HG03565 (cell line): Measurements from ENCODE around the gene SPO11.

Experiments
- ATAC-seq: cut with Tn5 transposase; IDR thresholded peaks from one replicate; pipeline ENCODE4 v1.9.1; 2021; ENCODE audit warnings: mild to moderate bottlenecking, moderate library complexity; ENCODE audit not compliant: unreplicated experiment

The SPO11 gene

DNA sequence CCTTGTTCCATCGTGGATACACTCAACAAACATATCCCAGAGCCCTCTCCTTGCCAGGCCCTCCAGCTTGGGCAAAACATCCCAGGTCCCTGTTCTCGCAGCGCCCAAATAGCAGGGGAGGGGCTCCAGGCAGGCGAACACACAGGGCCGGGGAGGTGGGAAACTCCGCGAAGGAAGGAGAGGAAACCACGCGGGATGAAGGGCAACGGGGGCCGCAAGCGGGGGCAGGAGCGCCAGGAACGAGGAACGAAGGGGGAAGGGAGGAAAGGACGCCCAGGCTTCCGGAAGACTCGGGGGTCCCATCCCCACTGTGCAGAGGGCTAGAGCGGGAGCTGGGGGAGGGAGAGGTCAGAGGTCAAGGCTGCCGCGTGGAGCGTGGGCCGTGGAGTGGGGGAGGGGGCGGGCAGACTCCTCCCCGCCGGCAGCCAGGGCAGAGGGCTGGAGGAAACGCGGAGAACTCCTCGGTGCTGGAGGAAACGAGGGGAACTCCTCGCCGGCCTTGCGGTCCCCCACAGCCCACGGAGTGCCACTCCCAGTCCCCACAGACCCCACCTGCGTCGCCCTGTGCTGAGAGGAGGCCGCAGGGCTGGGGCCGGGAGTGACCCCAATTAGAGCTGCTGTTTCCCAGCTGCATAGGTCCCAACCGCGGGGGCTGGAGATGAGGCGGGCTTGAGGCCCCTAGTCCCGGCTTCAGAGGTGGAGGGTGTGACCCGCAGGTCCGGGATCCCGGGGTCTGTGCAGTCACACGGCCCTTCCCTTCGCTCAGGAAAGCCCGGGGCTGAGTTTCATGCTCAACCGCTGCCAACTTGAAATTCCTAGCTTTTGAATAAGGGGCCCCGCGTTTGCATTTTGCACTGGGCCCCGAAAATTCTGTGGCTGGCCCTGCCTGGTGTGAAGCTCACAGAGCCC, 60.3 kb downstream of the SPO11 start:
- no peak for ATAC-seq

DNA sequence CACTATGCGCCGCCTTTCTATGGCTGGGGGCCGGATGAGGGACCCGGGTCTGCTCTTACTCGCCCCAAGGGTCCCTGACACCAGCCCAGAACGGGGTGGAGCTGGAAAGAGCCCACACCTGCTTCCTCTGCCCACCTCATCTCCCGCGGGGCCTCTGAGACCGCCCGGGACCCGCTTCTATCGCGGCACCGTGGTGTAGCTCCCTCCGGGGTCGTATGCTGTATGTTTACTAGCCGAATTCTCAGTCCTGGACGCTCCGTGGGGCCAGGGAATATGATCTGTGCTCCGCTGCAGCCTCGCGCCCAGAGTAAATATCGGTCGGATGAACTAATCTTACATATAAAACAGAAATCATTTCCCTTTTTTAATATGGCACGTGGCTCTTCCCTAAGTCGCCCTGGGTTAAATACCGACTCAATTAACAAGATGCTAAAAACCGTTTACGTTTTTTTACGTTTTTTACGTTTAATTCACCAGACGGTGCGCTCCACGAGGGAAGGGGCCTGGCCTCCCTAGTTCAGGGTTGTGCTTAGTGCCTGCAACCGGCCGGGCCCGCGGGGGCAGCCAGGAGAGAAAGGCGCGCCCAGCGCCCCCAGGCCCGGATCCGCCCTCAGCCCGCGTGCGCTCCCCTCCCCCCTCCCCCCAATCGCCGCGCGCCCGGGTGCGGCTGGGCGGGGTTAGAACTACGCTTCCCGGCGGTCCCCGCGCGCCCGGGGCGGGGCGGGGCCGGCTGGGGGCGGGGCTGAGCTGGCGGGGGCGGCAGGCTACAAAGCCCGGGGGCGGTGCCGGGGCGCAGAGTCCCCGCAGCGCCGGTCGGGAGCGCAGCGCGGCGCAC, 61.2 kb downstream of the SPO11 start, which contains the start of gene RBM38:
Gene RBM38 (plus strand): TSS at position 793 of the 835 bp plus-strand sequence. CDS start 186 bp downstream, outside the sequence.
- peak; percentile 34 for ATAC-seq

GRCh38 chr20:57391439-57392301, 62.1 kb downstream of the SPO11 start:
- peak; percentile 3 for ATAC-seq

- ATAC-seq = no peak
Measured at GRCh38 chr20:57392512-57393271, 63.1 kb downstream of the SPO11 start.
